HCT116 (cell line): ENCODE results near the gene FN3K. TPM values are rescaled to one million over a fixed set of nuclear protein-coding genes. Genes with fewer than 3 reads are reported as not detected.

ENCODE experiments used
- ATAC-seq: fragments of 200-7000 bp; cut with Tn5 transposase; 2 replicates; pipeline ENCODE4 v1.9.1; 2020; ENCODE audit warnings: mild to moderate bottlenecking, moderate library complexity
- BruUV-seq: library from RNA; stranded (reverse); fragments of 400-500 nt; replicated peaks from 2 replicates; lab custom pipeline; 2021; lab: Mats Ljungman, UMichigan
- CTCF ChIA-PET: fragments of 300-600 bp; sonication (Branson Sonifier 250); formaldehyde crosslinking; loops from one replicate; lab custom pipeline; 2021; ENCODE audit warnings: antibody characterized with exemption; lab: Charles Lee
- POLR2A ChIA-PET: fragments of 300-600, 350-600 bp; sonication (Branson Sonifier 250); formaldehyde crosslinking; loops from one replicate; lab custom pipeline; 2021; ENCODE audit warnings: antibody characterized with exemption; lab: Charles Lee
- RAD21 ChIA-PET, 2 experiments: fragments of 300-600 bp; sonication (Branson Sonifier 250); formaldehyde crosslinking; loops; one replicate each; lab custom pipeline; 2023; ENCODE audit warnings: low total read pairs in 2 of 2; ENCODE audit not compliant: uncharacterized antibody in 2 of 2, unreplicated experiment in 2 of 2, low non-redundant PET in 1 of 2; lab: Charles Lee
- DNase-seq: peaks from one replicate; pipeline ENCODE4 v3.0.0-alpha.2; 2010; ENCODE audit warnings: low read depth, low spot score
- H2AFZ ChIP-seq: fragments of 200-600 bp; shearing (Covaris generic), sonication (generic); 2 replicates; pipeline ENCODE4 v1.6.1; 2017; ENCODE audit warnings: low read depth, mixed run types, mixed read lengths, antibody characterized with exemption, low read length; ENCODE audit not compliant: poor library complexity, severe bottlenecking
- H3K27ac ChIP-seq: 2 replicates; pipeline ENCODE4 v1.5.1; 2012; ENCODE audit warnings: low read depth, low read length
- H3K27me3 ChIP-seq: fragments of 200-600 bp; sonication (generic); 2 replicates; pipeline ENCODE4 v1.6.1; 2016; ENCODE audit warnings: mixed run types, low read length, mixed read lengths; ENCODE audit not compliant: insufficient read depth
- H3K36me3 ChIP-seq, 2 experiments: fragments of 200-500 bp in 1 of 2; fragments of 200-600 bp in 1 of 2; sonication (Bioruptor generic) in 1 of 2; sonication (generic) in 1 of 2; 2 replicates each; pipeline versions ENCODE4 v1.5.1 to v1.6.1; 2014 to 2016; ENCODE audit warnings: low read length in 2 of 2, inconsistent platforms in 1 of 2, mixed read lengths in 1 of 2, mixed run types in 1 of 2; ENCODE audit not compliant: insufficient read depth in 2 of 2, control insufficient read depth in 1 of 2
- H3K4me1 ChIP-seq, 2 experiments: fragments of 200-600 bp in 1 of 2; sonication (generic) in 1 of 2; 2 replicates each; pipeline versions ENCODE4 v1.5.1 to v1.6.1; 2012 to 2017; ENCODE audit warnings: low read length in 2 of 2, inconsistent platforms in 1 of 2, mild to moderate bottlenecking in 1 of 2, mixed read lengths in 1 of 2, mixed run types in 1 of 2, moderate library complexity in 1 of 2; ENCODE audit not compliant: insufficient read depth in 2 of 2, control insufficient read depth in 1 of 2
- H3K4me2 ChIP-seq: fragments of 200-600 bp; sonication (generic); 2 replicates; pipeline ENCODE4 v1.6.1; 2017; ENCODE audit warnings: mixed run types, low read length, mixed read lengths
- H3K4me3 ChIP-seq, 2 experiments: fragments of 200-600 bp in 1 of 2; sonication (generic) in 1 of 2; replicated peaks in 1 of 2; 2 replicates each; pipeline ENCODE4 v1.5.1; 2011 to 2016; ENCODE audit warnings: low read length in 2 of 2, control low read depth in 1 of 2, low read depth in 1 of 2, mild to moderate bottlenecking in 1 of 2, mixed read lengths in 1 of 2, mixed run types in 1 of 2
- H3K79me2 ChIP-seq: fragments of 200-600 bp; sonication (generic); 2 replicates; pipeline ENCODE4 v1.6.1; 2017; ENCODE audit warnings: mild to moderate bottlenecking, mixed run types, low read length, moderate library complexity, mixed read lengths; ENCODE audit not compliant: insufficient read depth
- H3K9ac ChIP-seq: fragments of 200-600 bp; sonication (generic); 2 replicates; pipeline ENCODE4 v1.6.1; 2016; ENCODE audit warnings: low read length, mixed read lengths
- H3K9me2 ChIP-seq: fragments of 200-600 bp; sonication (generic), shearing (Covaris generic); 2 replicates; pipeline ENCODE4 v1.6.1; 2017; ENCODE audit warnings: mixed run types, mild to moderate bottlenecking, moderate library complexity; ENCODE audit not compliant: insufficient read depth
- H3K9me3 ChIP-seq, 2 experiments: fragments of 200-500 bp in 1 of 2; fragments of 200-600 bp in 1 of 2; sonication (Bioruptor generic) in 1 of 2; sonication (generic) in 1 of 2; 2 replicates each; pipeline ENCODE4 v1.6.1; 2014 to 2017; ENCODE audit warnings: low read length in 2 of 2, mixed read lengths in 2 of 2, inconsistent platforms in 1 of 2, low read depth in 1 of 2, mild to moderate bottlenecking in 1 of 2, mixed run types in 1 of 2, moderate library complexity in 1 of 2; ENCODE audit not compliant: control insufficient read depth in 1 of 2, insufficient read depth in 1 of 2
- H4K20me1 ChIP-seq: fragments of 200-600 bp; sonication (generic), shearing (Covaris generic); 2 replicates; pipeline ENCODE4 v1.6.1; 2017; ENCODE audit warnings: mixed run types, mild to moderate bottlenecking, moderate library complexity; ENCODE audit not compliant: insufficient read depth
- CBX3 ChIP-seq: IDR thresholded peaks from 2 replicates; pipeline ENCODE4 v1.6.1; 2012; ENCODE audit warnings: low read depth
- CTCF ChIP-seq, 3 experiments: fragments of 200-600 bp in 1 of 3; sonication (generic) in 1 of 3; IDR thresholded peaks in 2 of 3; conservative IDR thresholded peaks in 1 of 3; 2 replicates each; pipeline ENCODE4 v1.5.1; 2012 to 2017; ENCODE audit warnings: low read depth in 2 of 3, low read length in 2 of 3, antibody characterized with exemption in 1 of 3, borderline replicate concordance in 1 of 3, control low read depth in 1 of 3, mild to moderate bottlenecking in 1 of 3, mixed read lengths in 1 of 3, mixed run types in 1 of 3, moderate library complexity in 1 of 3; ENCODE audit not compliant: insufficient read depth in 1 of 3
- ELF1 ChIP-seq: IDR thresholded peaks from 2 replicates; pipeline ENCODE4 v1.6.1; 2012; ENCODE audit warnings: low read depth, borderline replicate concordance
- FOSL1 ChIP-seq: IDR thresholded peaks from 2 replicates; pipeline ENCODE4 v1.6.1; 2012; ENCODE audit warnings: low read depth
- YY1 ChIP-seq: IDR thresholded peaks from 2 replicates; pipeline ENCODE4 v1.6.1; 2011; ENCODE audit warnings: low read length, low read depth, moderate library complexity, mild to moderate bottlenecking; ENCODE audit not compliant: insufficient replicate concordance; ENCODE audit errors: extremely low read depth
- intact Hi-C: fragments of 100-400 bp; cut with micrococcal nuclease; formaldehyde crosslinking; loops from 2 replicates; pipeline ENCODE4 v1.10.0; 2022
- total RNA-seq: library from RNA; stranded (reverse); gene quantifications from one replicate; pipeline ENCODE4 v1.2.1, GENCODE V29; 2021; ENCODE audit not compliant: unreplicated experiment

Gene FN3K
- total RNA-seq, 1 experiment from 2014 or later: 9.9 TPM

GRCh38 chr17:82751171-82751570, 15.8 kb downstream of the FN3K start:
- Histone ChIP-seq H3K4me3 (no peak overlapping the region), H3K4me2 (no peak overlapping the region), H3K9me3 (peaks cover 0 to 15% of the 10 kb centered on the region in 2 experiments; a peak in 2 of 4 replicates), H4K20me1 (no peaks in the 10 kb centered on the region), H3K27me3 (no peaks in the 10 kb centered on the region), H3K79me2 (peaks cover 39% of the 10 kb centered on the region), H3K36me3 (peaks cover 0 to 1% of the 10 kb centered on the region in 2 experiments; a peak in 1 of 4 replicates), H3K9ac (no peak overlapping the region), H3K9me2 (no peaks in the 10 kb centered on the region), H3K4me1 (peaks cover 18 to 35% of the 10 kb centered on the region in 2 experiments), H2AFZ (no peak overlapping the region), H3K27ac (peak overlapping the region; percentile 42; the same call in 1 of the 2 replicates)
- no peak for TF ChIP-seq CBX3
- TF ChIP-seq CTCF (IDR thresholded peaks at IDR 0.05 in 2 of 3, conservative IDR thresholded peaks at IDR 0.05 in 1 of 3; ENCODE audit: borderline replicate concordance in 1 of 3, insufficient read depth in 1 of 3, low read depth in 2 of 3, low read length in 2 of 3): peak in 1 of 3 experiments; percentile 15; a peak in 1 of 6 replicates
- TF ChIP-seq ELF1: no peak
- no peak for TF ChIP-seq FOSL1
- no peak for TF ChIP-seq YY1
- intact Hi-C loops: loop anchor here (5.0 kb wide), 3 partner anchors 34 to 729 kb away; partner anchors contain the start of genes CENPX, CYBC1, FN3KRP and LRRC45
- ChIA-PET POLR2A (no interaction called here), CTCF (no interaction called here), RAD21 (no interaction called here)
- no peak for ATAC-seq
- DNase-seq: no peak
- BruUV-seq: no TSS peak
